ENCODE measurements around the gene RNF125. TPM values are rescaled to one million over a fixed set of nuclear protein-coding genes. Genes with fewer than 3 reads are reported as not detected.

The RNF125 gene
- total and polyA plus RNA-seq, 10 of the 15 experiments (the other 5 are each of a cell fraction or from before 2014, with no cell fraction given): 0.79 to 3.9 (median 2.9) TPM

GRCh38 chr18:32042337-32042736 lies 23.7 kb downstream of the RNF125 start:
- Histone ChIP-seq H3K4me3 (no peak overlapping the region), H3K4me1 (ENCODE audit: control insufficient read depth, insufficient read depth, low read length) (peaks cover 3% of the 10 kb centered on the region; the same call in 1 of the 2 replicates), H3K9me3 (replicated peaks; ENCODE audit: control insufficient read depth, insufficient read depth, low read length) (no peaks in the 10 kb centered on the region; the same call in 2 of the 3 replicates), H3K27ac (ENCODE audit: control insufficient read depth, insufficient read depth) (no peak overlapping the region), H3K36me3 (ENCODE audit: control insufficient read depth in 2 of 2, insufficient read depth in 2 of 2, low read length in 1 of 2) (no peaks in the 10 kb centered on the region), H3K79me2 (ENCODE audit: control insufficient read depth, insufficient read depth, low read length) (no peaks in the 10 kb centered on the region), H3K27me3 (replicated peaks in 1 of 2; ENCODE audit: control insufficient read depth in 2 of 2, insufficient read depth in 2 of 2, low read length in 1 of 2) (no peaks in the 10 kb centered on the region), H3K9ac (ENCODE audit: control insufficient read depth, insufficient read depth, low read length) (no peak overlapping the region), H3K4me2 (ENCODE audit: control insufficient read depth, insufficient read depth) (0 out of 2 replicates have a peak overlapping the region, but pooled peaks have one; percentile 41), H4K20me1 (ENCODE audit: control insufficient read depth, insufficient read depth) (no peaks in the 10 kb centered on the region), H2AFZ (ENCODE audit: control insufficient read depth, low read depth, low read length) (no peak overlapping the region)
- in situ Hi-C loops (cut with MboI): no loop called here
- ChIA-PET RAD21 (ENCODE audit: unreplicated experiment) (no interaction called here), POLR2A (no interaction called here), CTCF (interaction anchor here (0.7 kb wide), 1 partner anchor 32 kb away, joined by 3 read pairs; no protein-coding TSS in a partner anchor), SMC1A (ENCODE audit: uncharacterized antibody, unreplicated experiment) (interaction anchor here (1.0 kb wide), 1 partner anchor 30 kb away, joined by 3 read pairs; no protein-coding TSS in a partner anchor)
- ATAC-seq (no peak), DNase-seq (ENCODE audit: low read depth, low spot score) (no peak), FAIRE-seq (no peak)
- peak; percentile 70; the same call in 1 of the 2 replicates for TF ChIP-seq MEF2A (IDR thresholded peaks at IDR 0.05; ENCODE audit: insufficient read depth, low read depth, low read length)
- no peak for TF ChIP-seq PKNOX1 (IDR thresholded peaks at IDR 0.05)
- peak; percentile 52; the same call in 1 of the 2 replicates for TF ChIP-seq SPI1 (IDR thresholded peaks at IDR 0.05; ENCODE audit: borderline replicate concordance, insufficient read depth, low read depth, low read length)
- TF ChIP-seq RCOR1 (conservative IDR thresholded peaks at IDR 0.05; ENCODE audit: low read depth, low read length): no peak
- TF ChIP-seq MEF2B (IDR thresholded peaks at IDR 0.05; ENCODE audit: partially characterized antibody, poor library complexity, severe bottlenecking): peak; percentile 18
- TF ChIP-seq RUNX3 (IDR thresholded peaks at IDR 0.05; ENCODE audit: low read length): 0 out of 2 replicates have a peak, but pooled peaks have one; percentile 13
- intact Hi-C loops (cut with micrococcal nuclease; ENCODE audit: unreplicated experiment): no loop called here
- no TSS peak for BruUV-seq (replicated peaks)

Data from GM12878 (cell line).